ENCODE measurements around the gene RDM1. TPM values are rescaled to one million over a fixed set of nuclear protein-coding genes. Genes with fewer than 3 reads are reported as not detected.
"Not testable (repeated sequence)": the region's sequence is repeated elsewhere in the genome, so short reads cannot be mapped to it uniquely, and the experiment has no call there.

The RDM1 gene
- total RNA-seq, 2 donors from 2014 or later, result not detected

DNA sequence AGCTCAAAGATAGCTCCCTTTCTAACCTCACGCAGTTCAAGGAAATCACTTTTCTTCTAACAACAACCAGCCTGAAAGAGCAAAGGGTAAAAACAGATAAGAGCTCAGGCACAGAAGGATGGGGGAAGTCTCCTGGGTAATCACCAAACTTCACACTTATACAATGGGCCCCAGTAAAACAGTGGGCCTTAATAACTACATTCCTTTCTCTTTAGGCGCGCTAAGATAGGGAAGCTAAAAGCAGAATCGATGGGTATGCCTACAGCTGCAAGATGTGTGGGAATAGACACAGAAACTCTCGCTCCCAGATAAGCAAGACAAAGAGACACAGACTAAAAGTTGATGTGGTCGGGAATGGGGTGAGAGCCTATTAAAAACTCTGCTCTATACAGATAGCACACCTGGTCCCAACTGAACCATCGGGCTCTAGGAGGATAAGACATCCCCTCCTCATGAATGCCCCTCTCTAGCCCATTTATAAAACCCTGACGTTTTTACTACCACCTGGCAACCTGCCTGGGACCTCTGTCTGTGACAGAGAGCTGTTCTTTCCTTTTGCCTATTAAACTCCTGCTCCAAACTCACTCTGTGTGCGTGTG is 12.1 kb upstream of the RDM1 start:
- no peak overlapping the region for H3K4me3 ChIP-seq
- H3K4me1 ChIP-seq, result peaks cover 5% of the 10 kb centered on the region
- ATAC-seq (no peak), DNase-seq (peak in 1 of 4 donors; percentile 7)
- WGBS, 2 donors, result 18 to 24% methylated on average over 9 of the region's 9 CpGs
- H3K27ac ChIP-seq, result no peak overlapping the region
- TF ChIP-seq, protein P1, sequence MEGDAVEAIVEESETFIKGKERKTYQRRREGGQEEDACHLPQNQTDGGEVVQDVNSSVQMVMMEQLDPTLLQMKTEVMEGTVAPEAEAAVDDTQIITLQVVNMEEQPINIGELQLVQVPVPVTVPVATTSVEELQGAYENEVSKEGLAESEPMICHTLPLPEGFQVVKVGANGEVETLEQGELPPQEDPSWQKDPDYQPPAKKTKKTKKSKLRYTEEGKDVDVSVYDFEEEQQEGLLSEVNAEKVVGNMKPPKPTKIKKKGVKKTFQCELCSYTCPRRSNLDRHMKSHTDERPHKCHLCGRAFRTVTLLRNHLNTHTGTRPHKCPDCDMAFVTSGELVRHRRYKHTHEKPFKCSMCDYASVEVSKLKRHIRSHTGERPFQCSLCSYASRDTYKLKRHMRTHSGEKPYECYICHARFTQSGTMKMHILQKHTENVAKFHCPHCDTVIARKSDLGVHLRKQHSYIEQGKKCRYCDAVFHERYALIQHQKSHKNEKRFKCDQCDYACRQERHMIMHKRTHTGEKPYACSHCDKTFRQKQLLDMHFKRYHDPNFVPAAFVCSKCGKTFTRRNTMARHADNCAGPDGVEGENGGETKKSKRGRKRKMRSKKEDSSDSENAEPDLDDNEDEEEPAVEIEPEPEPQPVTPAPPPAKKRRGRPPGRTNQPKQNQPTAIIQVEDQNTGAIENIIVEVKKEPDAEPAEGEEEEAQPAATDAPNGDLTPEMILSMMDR (IDR thresholded peaks at IDR 0.05), result no peak
- no peak for TF ChIP-seq POLR2A (IDR thresholded peaks at IDR 0.05)
- intact Hi-C loops (cut with DNase I), result no loop called here
- no peaks in the 10 kb centered on the region for H3K27me3 ChIP-seq
- no peaks in the 10 kb centered on the region for H3K9me3 ChIP-seq
- H3K36me3 ChIP-seq (replicated peaks in 1 of 2; ENCODE audit: insufficient read depth in 1 of 2, low read depth in 2 of 2), result no peaks in the 10 kb centered on the region

DNA sequence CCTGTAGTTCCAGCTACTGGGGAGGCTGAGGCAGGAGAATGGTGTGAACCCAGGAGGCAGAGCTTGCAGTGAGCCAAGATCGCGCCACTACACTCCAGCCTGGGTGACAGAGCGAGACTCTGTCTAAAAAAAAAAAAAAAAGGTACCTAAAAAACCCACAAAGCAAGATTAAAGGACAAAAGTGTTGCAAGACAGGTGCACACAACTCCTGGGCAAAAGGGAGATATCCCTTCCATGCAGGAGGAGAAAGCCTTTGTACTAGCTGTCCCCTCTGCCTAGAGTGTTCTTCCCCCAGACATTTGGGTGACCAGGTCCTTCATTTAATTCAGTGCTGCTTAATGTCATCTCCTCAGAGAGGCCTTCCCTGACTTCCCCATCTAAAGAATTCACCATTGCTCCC is 7.9 kb upstream of the RDM1 start:
- not testable (repeated sequence) for ATAC-seq; H3K4me1 ChIP-seq; H3K4me3 ChIP-seq; H3K27me3 ChIP-seq; H3K27ac ChIP-seq; H3K9me3 ChIP-seq; H3K36me3 ChIP-seq (replicated peaks in 1 of 2; ENCODE audit: insufficient read depth in 1 of 2, low read depth in 2 of 2); DNase-seq
- intact Hi-C loops (cut with DNase I), result loop anchor here (10.0 kb wide), 1 partner anchor 64 kb away; no protein-coding TSS in a partner anchor
- 91 to 100% methylated on average over 3 of the region's 3 CpGs for WGBS, 2 donors

GRCh38 chr17:35936063-35936462 is 5.5 kb upstream of the RDM1 start:
- ATAC-seq, result no peak
- WGBS, 2 donors, result 82 to 84% methylated on average over 5 of the region's 5 CpGs

GRCh38 chr17:35934760-35935159 is 4.2 kb upstream of the RDM1 start:
- intact Hi-C loops (cut with DNase I), result loop anchor here (10.0 kb wide), 1 partner anchor 60 kb away; no protein-coding TSS in a partner anchor
- no peaks in the 10 kb centered on the region for H3K9me3 ChIP-seq
- TF ChIP-seq POLR2A (IDR thresholded peaks at IDR 0.05), result no peak
- TF ChIP-seq, protein P1 (IDR thresholded peaks at IDR 0.05), result no peak
- peak; percentile 16 to 56 (median 36) for DNase-seq
- WGBS, 2 donors, result 65 to 71% methylated on average over 10 of the region's 10 CpGs
- H3K36me3 ChIP-seq (replicated peaks in 1 of 2; ENCODE audit: insufficient read depth in 1 of 2, low read depth in 2 of 2), result no peaks in the 10 kb centered on the region
- peak; percentile 50 for ATAC-seq
- H3K4me1 ChIP-seq, result peaks cover 10% of the 10 kb centered on the region
- H3K27ac ChIP-seq, result no peak overlapping the region
- H3K4me3 ChIP-seq, result no peak overlapping the region
- no peaks in the 10 kb centered on the region for H3K27me3 ChIP-seq

More at GRCh38 chr17:35936063-35936462, 5.5 kb upstream of the RDM1 start:
- Histone ChIP-seq H3K4me1 (no peaks in the 10 kb centered on the region), H3K27ac (no peak overlapping the region), H3K9me3 (no peaks in the 10 kb centered on the region), H3K27me3 (no peaks in the 10 kb centered on the region), H3K4me3 (no peak overlapping the region), H3K36me3 (replicated peaks in 1 of 2; ENCODE audit: insufficient read depth in 1 of 2, low read depth in 2 of 2) (no peaks in the 10 kb centered on the region)
- no peak for TF ChIP-seq POLR2A (IDR thresholded peaks at IDR 0.05)
- TF ChIP-seq, protein P1 (IDR thresholded peaks at IDR 0.05), result no peak
- DNase-seq, result no peak
- intact Hi-C loops (cut with DNase I), result loop anchor here (10.0 kb wide), 1 partner anchor 61 kb away; no protein-coding TSS in a partner anchor

DNA sequence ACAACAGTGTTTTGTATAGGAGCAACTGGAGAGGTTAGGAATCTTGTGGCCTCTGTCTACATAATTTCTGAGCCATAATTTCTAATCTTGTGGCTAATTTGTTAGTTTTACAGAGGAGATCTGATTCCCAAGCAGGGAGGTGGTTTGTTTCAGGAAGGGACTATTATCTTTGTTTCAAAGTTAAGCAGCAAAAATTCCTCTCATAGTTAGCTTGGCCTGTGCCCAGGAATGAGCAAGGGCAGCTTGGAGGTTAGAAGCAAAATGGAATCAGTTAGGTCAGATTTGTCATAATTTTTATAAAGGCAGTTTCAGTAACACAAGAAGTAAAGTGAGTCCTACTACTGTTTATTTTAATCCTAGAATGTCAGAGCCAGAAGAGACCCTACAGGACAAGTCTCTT is 2.0 kb upstream of the RDM1 start:
- no peaks in the 10 kb centered on the region for H3K27me3 ChIP-seq
- H3K9me3 ChIP-seq, result no peaks in the 10 kb centered on the region
- DNase-seq (no peak), ATAC-seq (no peak)
- no peak overlapping the region for H3K27ac ChIP-seq
- TF ChIP-seq, protein P1 (IDR thresholded peaks at IDR 0.05), result no peak
- TF ChIP-seq POLR2A (IDR thresholded peaks at IDR 0.05), result no peak
- H3K4me3 ChIP-seq, result no peak overlapping the region
- H3K36me3 ChIP-seq (replicated peaks in 1 of 2; ENCODE audit: insufficient read depth in 1 of 2, low read depth in 2 of 2), result no peaks in the 10 kb centered on the region
- intact Hi-C loops (cut with DNase I), result loop anchor here (10.0 kb wide), 1 partner anchor 58 kb away; no protein-coding TSS in a partner anchor
- H3K4me1 ChIP-seq, result peaks cover 10% of the 10 kb centered on the region
